IMR-90 (cell line): ENCODE measurements around the gene PRR36. TPM values are rescaled to one million over a fixed set of nuclear protein-coding genes. Genes with fewer than 3 reads are reported as not detected.

ENCODE experiments used
- ATAC-seq: fragments of 200-7000 bp; cut with Tn5 transposase; 2 replicates; pipeline ENCODE4 v1.9.1; 2020; ENCODE audit warnings: low read depth, mild to moderate bottlenecking, moderate library complexity
- BruUV-seq: library from RNA; stranded (reverse); fragments of 400-500 nt; replicated peaks from 2 replicates; lab custom pipeline; 2021; lab: Mats Ljungman, UMichigan
- CTCF ChIA-PET: fragments of 300-600 bp; formaldehyde crosslinking; extraction: SDS; loops from one replicate; lab custom pipeline; 2021; ENCODE audit warnings: antibody characterized with exemption; lab: Yijun Ruan, JAX
- POLR2A ChIA-PET: fragments of 300-600 bp; sonication (Branson Sonifier 250); formaldehyde crosslinking; loops from one replicate; lab custom pipeline; 2022; ENCODE audit warnings: antibody characterized with exemption; ENCODE audit not compliant: unreplicated experiment; lab: Charles Lee
- DNase-seq: peaks from one replicate; pipeline ENCODE4 v3.0.0; 2013
- H2AFZ ChIP-seq: replicated peaks from 2 replicates; pipeline ENCODE3; 2013; ENCODE audit warnings: low read length, mild to moderate bottlenecking; ENCODE audit not compliant: poor library complexity
- H2AK5ac ChIP-seq: 2 replicates; pipeline ENCODE4 v1.6.1; 2013; ENCODE audit warnings: low read depth, low read length, inconsistent platforms
- H2AK9ac ChIP-seq: replicated peaks from 2 replicates; pipeline ENCODE3; 2013; ENCODE audit warnings: mild to moderate bottlenecking, low read depth, low read length, moderate library complexity; ENCODE audit not compliant: poor library complexity
- H2BK120ac ChIP-seq: 2 replicates; pipeline ENCODE4 v1.6.1; 2013; ENCODE audit warnings: low read depth, low read length, inconsistent platforms
- H2BK15ac ChIP-seq: 3 replicates; pipeline ENCODE4 v1.6.1; 2013; ENCODE audit warnings: low read depth, low read length, inconsistent platforms
- H2BK20ac ChIP-seq: 2 replicates; pipeline ENCODE4 v1.6.1; 2013; ENCODE audit warnings: low read depth, mild to moderate bottlenecking, inconsistent platforms, low read length, moderate library complexity
- H2BK5ac ChIP-seq: 2 replicates; pipeline ENCODE4 v1.6.1; 2013; ENCODE audit warnings: mild to moderate bottlenecking, low read depth, low read length, inconsistent platforms; ENCODE audit not compliant: poor library complexity, severe bottlenecking
- H3K14ac ChIP-seq: replicated peaks from 2 replicates; pipeline ENCODE4 v1.6.1; 2013; ENCODE audit warnings: low read depth, low read length, inconsistent platforms
- H3K18ac ChIP-seq: 2 replicates; pipeline ENCODE4 v1.6.1; 2013; ENCODE audit warnings: low read depth, low read length, control low read depth
- H3K23ac ChIP-seq: 2 replicates; pipeline ENCODE4 v1.6.1; 2013; ENCODE audit warnings: low read depth, low read length, inconsistent platforms
- H3K27ac ChIP-seq: 2 replicates; pipeline ENCODE4 v1.5.1; 2013; ENCODE audit warnings: mild to moderate bottlenecking, control low read depth, low read length; ENCODE audit not compliant: insufficient read depth
- H3K27me3 ChIP-seq: 2 replicates; pipeline ENCODE4 v1.6.1; 2013; ENCODE audit warnings: low read length; ENCODE audit not compliant: control insufficient read depth, insufficient read depth
- H3K36me3 ChIP-seq: 2 replicates; pipeline ENCODE4 v1.6.1; 2013; ENCODE audit warnings: low read length, mixed read lengths; ENCODE audit not compliant: control insufficient read depth, insufficient read depth
- H3K4ac ChIP-seq: 2 replicates; pipeline ENCODE4 v1.6.1; 2013; ENCODE audit warnings: low read depth, low read length, inconsistent platforms
- H3K4me1 ChIP-seq: 2 replicates; pipeline ENCODE4 v1.6.1; 2013; ENCODE audit warnings: low read length, mixed read lengths; ENCODE audit not compliant: control insufficient read depth, insufficient read depth
- H3K4me2 ChIP-seq: 2 replicates; pipeline ENCODE4 v1.6.1; 2013; ENCODE audit warnings: low read depth, mild to moderate bottlenecking, control low read depth, low read length, moderate library complexity
- H3K4me3 ChIP-seq: 2 replicates; pipeline ENCODE4 v1.5.1; 2013; ENCODE audit warnings: low read depth, mild to moderate bottlenecking, control low read depth, low read length, moderate library complexity; ENCODE audit not compliant: insufficient read depth
- H3K56ac ChIP-seq: 2 replicates; pipeline ENCODE4 v1.6.1; 2013; ENCODE audit warnings: low read length, inconsistent platforms; ENCODE audit not compliant: insufficient read depth; ENCODE audit errors: extremely low read depth
- H3K79me1 ChIP-seq, 2 experiments: 2 replicates each; pipeline ENCODE4 v1.6.1; 2013; ENCODE audit warnings: low read length in 2 of 2, inconsistent platforms in 1 of 2, low read depth in 1 of 2
- H3K9ac ChIP-seq: 2 replicates; pipeline ENCODE4 v1.6.1; 2013; ENCODE audit warnings: low read depth, low read length, control low read depth
- H3K9me1 ChIP-seq: 2 replicates; pipeline ENCODE4 v1.6.1; 2013; ENCODE audit warnings: low read length, inconsistent platforms; ENCODE audit not compliant: insufficient read depth
- H3K9me3 ChIP-seq: 2 replicates; pipeline ENCODE4 v1.6.1; 2013; ENCODE audit warnings: low read length; ENCODE audit not compliant: control insufficient read depth, insufficient read depth
- H4K20me1 ChIP-seq: 2 replicates; pipeline ENCODE4 v1.6.1; 2013; ENCODE audit warnings: low read length, inconsistent platforms; ENCODE audit not compliant: insufficient read depth
- H4K5ac ChIP-seq: 2 replicates; pipeline ENCODE4 v1.6.1; 2013; ENCODE audit warnings: mild to moderate bottlenecking, low read depth, low read length, control low read depth
- H4K8ac ChIP-seq, 2 experiments: 2 replicates each; pipeline ENCODE4 v1.6.1; 2013; ENCODE audit warnings: low read depth in 2 of 2, low read length in 2 of 2, control low read depth in 1 of 2, inconsistent platforms in 1 of 2
- H4K91ac ChIP-seq: 2 replicates; pipeline ENCODE4 v1.6.1; 2013; ENCODE audit warnings: low read depth, low read length, inconsistent platforms; ENCODE audit not compliant: insufficient read depth
- BHLHE40 ChIP-seq: fragments of 150-350 bp; IDR thresholded peaks from 2 replicates; pipeline ENCODE4 v1.6.1; 2016; ENCODE audit warnings: mild to moderate bottlenecking, low read depth, low read length
- CEBPB ChIP-seq: IDR thresholded peaks from 2 replicates; pipeline ENCODE4 v1.6.1; 2012; ENCODE audit warnings: low read depth, low read length, improper control_type of control experiment
- CHD1 ChIP-seq: IDR thresholded peaks from 2 replicates; pipeline ENCODE4 v1.6.1; 2012; ENCODE audit warnings: low read depth, low read length, improper control_type of control experiment
- CTCF ChIP-seq: conservative IDR thresholded peaks from 2 replicates; pipeline ENCODE4 v1.5.1; 2012; ENCODE audit warnings: mild to moderate bottlenecking, low read depth, low read length, improper control_type of control experiment
- ELK1 ChIP-seq: fragments of 150-350 bp; IDR thresholded peaks from 2 replicates; pipeline ENCODE4 v1.6.1; 2016; ENCODE audit warnings: low read depth, mild to moderate bottlenecking, low read length, moderate library complexity, borderline replicate concordance
- FOS ChIP-seq: fragments of 150-350 bp; IDR thresholded peaks from 2 replicates; pipeline ENCODE4 v1.6.1; 2016; ENCODE audit warnings: low read depth, low read length
- MAFK ChIP-seq: IDR thresholded peaks from 2 replicates; pipeline ENCODE4 v1.6.1; 2012; ENCODE audit warnings: low read depth, low read length, improper control_type of control experiment
- MAZ ChIP-seq: IDR thresholded peaks from 2 replicates; pipeline ENCODE4 v1.6.1; 2012; ENCODE audit warnings: low read depth, mild to moderate bottlenecking, low read length, improper control_type of control experiment, moderate library complexity, borderline replicate concordance
- MXI1 ChIP-seq: IDR thresholded peaks from 2 replicates; pipeline ENCODE4 v1.6.1; 2012; ENCODE audit warnings: low read depth, mild to moderate bottlenecking, low read length, moderate library complexity, borderline replicate concordance
- NFE2L2 ChIP-seq: fragments of 150-350 bp; IDR thresholded peaks from 2 replicates; pipeline ENCODE4 v1.6.1; 2016; ENCODE audit warnings: low read depth, mild to moderate bottlenecking, low read length
- POLR2A ChIP-seq: IDR thresholded peaks from 2 replicates; pipeline ENCODE4 v1.6.1; 2012; ENCODE audit warnings: mild to moderate bottlenecking, low read depth, low read length
- RAD21 ChIP-seq: IDR thresholded peaks from 2 replicates; pipeline ENCODE4 v1.6.1; 2012; ENCODE audit warnings: low read length, improper control_type of control experiment
- RCOR1 ChIP-seq: IDR thresholded peaks from 2 replicates; pipeline ENCODE4 v1.6.1; 2012; ENCODE audit warnings: mild to moderate bottlenecking, low read length, improper control_type of control experiment; ENCODE audit not compliant: insufficient replicate concordance
- RFX5 ChIP-seq: IDR thresholded peaks from 2 replicates; pipeline ENCODE4 v1.8.0; 2012; ENCODE audit warnings: low read depth, mild to moderate bottlenecking, low read length, moderate library complexity
- SMC3 ChIP-seq: fragments of 150-350 bp; IDR thresholded peaks from 2 replicates; pipeline ENCODE4 v1.6.1; 2016; ENCODE audit warnings: low read depth, mild to moderate bottlenecking, antibody characterized with exemption, low read length, moderate library complexity
- USF2 ChIP-seq: fragments of 150-350 bp; IDR thresholded peaks from 2 replicates; pipeline ENCODE4 v1.6.1; 2017; ENCODE audit warnings: mild to moderate bottlenecking, antibody characterized with exemption, low read length, low read depth
- WGBS, 2 experiments: methylation state at CpG; one replicate each; pipeline versions ENCODE4 v1.1.5 to v1.1.7; 2013; ENCODE audit warnings: missing lambda C conversion rate in 2 of 2; ENCODE audit not compliant: insufficient read length in 1 of 2; ENCODE audit errors: extremely low coverage in 2 of 2; 5-methylcytosine and 5-hydroxymethylcytosine counted together
- dilution Hi-C: fragments of 300-500 bp; cut with HindIII; formaldehyde crosslinking; loops from one replicate; pipeline ENCODE4 v1.14.3; 2018; ENCODE audit warnings: low sequenced_read_pairs; ENCODE audit not compliant: unreplicated experiment
- in situ Hi-C: fragments of 300-500 bp; cut with MboI; formaldehyde crosslinking; loops from 3 replicates; pipeline ENCODE4 v1.14.3; 2019; ENCODE audit warnings: low sequenced_read_pairs, inconsistent platforms, mixed read lengths
- intact Hi-C: fragments of 100-400 bp; cut with micrococcal nuclease; formaldehyde crosslinking; loops from 2 replicates; pipeline ENCODE4 v1.10.0; 2022
- polyA plus RNA-seq, 3 experiments: library from polyadenylated mRNA; depleted of rRNA; stranded (reverse); fragments of >200 nt; gene quantifications; 2 replicates each; pipeline ENCODE4 v1.2.3, GENCODE V29; 2012; ENCODE audit warnings: low replicate concordance in 1 of 3
- total RNA-seq: library from RNA; depleted of rRNA; stranded (reverse); fragments of >200 nt; gene quantifications from 2 replicates; pipeline ENCODE4 v1.2.3, GENCODE V29; 2012

The PRR36 gene
- total and polyA plus RNA-seq, 2 of the 4 experiments (the other 2 are of a cell fraction) = 0.02 TPM; not detected in 1

- ATAC-seq = no peak
- H2BK120ac ChIP-seq = no peak overlapping the region
- no peak overlapping the region for H3K14ac ChIP-seq
- 93% methylated on average over 4 of the region's 31 CpGs; no CpG with 5 or more reads in 1 of the 2 experiments for WGBS, 2 experiments
- peaks cover 0 to 18% of the 10 kb centered on the region in 2 experiments; a peak in 2 of 4 replicates for H3K79me1 ChIP-seq
- no peak overlapping the region for H4K8ac ChIP-seq
- no TSS peak for BruUV-seq
- H3K9ac ChIP-seq = no peak overlapping the region
- H3K56ac ChIP-seq = no peak overlapping the region
- H3K27ac ChIP-seq = no peak overlapping the region
- in situ Hi-C loops (no loop called here), intact Hi-C loops (no loop called here), dilution Hi-C loops (no loop called here)
- peaks cover 23% of the 10 kb centered on the region for H4K20me1 ChIP-seq
- DNase-seq = no peak
- TF ChIP-seq POLR2A (no peak), USF2 (no peak), BHLHE40 (no peak), RCOR1 (no peak), CTCF (no peak), MXI1 (no peak), RAD21 (no peak), FOS (no peak), RFX5 (no peak), CHD1 (no peak), ELK1 (no peak), NFE2L2 (no peak), MAFK (no peak), CEBPB (no peak), MAZ (no peak), SMC3 (no peak)
- H3K4me2 ChIP-seq = no peak overlapping the region
- no peak overlapping the region for H4K5ac ChIP-seq
- H4K91ac ChIP-seq = no peak overlapping the region
- H3K4me3 ChIP-seq = no peak overlapping the region
- no peak overlapping the region for H2AK5ac ChIP-seq
- no peak overlapping the region for H2BK15ac ChIP-seq
- H2AFZ ChIP-seq = no peak overlapping the region
- peaks cover 7% of the 10 kb centered on the region; the same call in 1 of the 2 replicates for H3K4me1 ChIP-seq
- CTCF ChIA-PET = no interaction called here
- H2BK20ac ChIP-seq = no peak overlapping the region
- H3K18ac ChIP-seq = no peak overlapping the region
- peaks cover 11% of the 10 kb centered on the region for H3K27me3 ChIP-seq
- no peak overlapping the region for H3K4ac ChIP-seq
- POLR2A ChIA-PET = no interaction called here
- H3K23ac ChIP-seq = no peak overlapping the region
- no peaks in the 10 kb centered on the region for H3K9me3 ChIP-seq
- H2BK5ac ChIP-seq = no peak overlapping the region
- H2AK9ac ChIP-seq = no peak overlapping the region
- peaks cover 28% of the 10 kb centered on the region for H3K36me3 ChIP-seq
- H3K9me1 ChIP-seq = no peaks in the 10 kb centered on the region; the same call in 1 of the 2 replicates
These were observed 38.0 kb upstream of the PRR36 start for GRCh38 chr19:7912144-7912696.
